Cardiac fibroblast (primary cell): ENCODE results near the gene USB1.

Source experiments
- DNase-seq, 2 donors: peaks; one replicate each; pipeline versions ENCODE4 v3.0.0 to v3.0.0-alpha.2; 2010; ENCODE audit warnings: low read depth in 2 of 2
- H3K4me3 ChIP-seq, 2 donors: replicated peaks in 1 of 2; 1 replicate in 1 of 2; 2 replicates in 1 of 2; pipeline ENCODE4 v1.5.1; 2011; ENCODE audit warnings: low read depth in 2 of 2, low read length in 2 of 2, mild to moderate bottlenecking in 2 of 2, moderate library complexity in 1 of 2
- CTCF ChIP-seq: IDR thresholded peaks from one replicate; pipeline ENCODE4 v1.5.1; 2011; ENCODE audit warnings: low read depth, mild to moderate bottlenecking, low read length, inconsistent platforms

USB1 gene

GRCh38 chr16:57957673-57958392, 43.4 kb upstream of the USB1 start:
- TF ChIP-seq CTCF, result no peak
- no peak for DNase-seq
- H3K4me3 ChIP-seq, result no peak overlapping the region

GRCh38 chr16:57958544-57958943, 42.7 kb upstream of the USB1 start:
- H3K4me3 ChIP-seq, result no peak overlapping the region
- TF ChIP-seq CTCF, result no peak
- no peak for DNase-seq

GRCh38 chr16:57959121-57959520, 42.1 kb upstream of the USB1 start:
- no peak for TF ChIP-seq CTCF
- no peak overlapping the region for H3K4me3 ChIP-seq
- no peak for DNase-seq

GRCh38 chr16:57959804-57960203, 41.4 kb upstream of the USB1 start:
- no peak overlapping the region for H3K4me3 ChIP-seq
- DNase-seq, result no peak
- no peak for TF ChIP-seq CTCF

- TF ChIP-seq CTCF, result no peak
These were observed 40.9 kb upstream of the USB1 start for GRCh38 chr16:57960310-57960709.

GRCh38 chr16:57960826-57961472, 40.3 kb upstream of the USB1 start:
- no peak for TF ChIP-seq CTCF
- H3K4me3 ChIP-seq, result no peak overlapping the region
- DNase-seq, result no peak

More at GRCh38 chr16:57960310-57960709, 40.9 kb upstream of the USB1 start:
- DNase-seq, result no peak
- no peak overlapping the region for H3K4me3 ChIP-seq
